Suprapubic skin (tissue), 4 donors: Measurements from ENCODE around the gene LNPEP. TPM values are rescaled to one million over a fixed set of nuclear protein-coding genes. Genes with fewer than 3 reads are reported as not detected.

Experiments
- DNase-seq, 2 donors: peaks; one replicate each; pipeline ENCODE4 v3.0.0-alpha.2; 2019; ENCODE audit warnings: low spot score in 2 of 2
- H3K27ac ChIP-seq: fragments of 200-600 bp; sonication (generic); one replicate; pipeline ENCODE4 v1.5.1; 2019
- H3K27me3 ChIP-seq: fragments of 200-600 bp; sonication (generic); one replicate; pipeline ENCODE4 v1.5.1; 2019
- H3K36me3 ChIP-seq: fragments of 200-600 bp; sonication (generic); one replicate; pipeline ENCODE4 v1.5.1; 2019
- H3K4me1 ChIP-seq: fragments of 200-600 bp; sonication (generic); one replicate; pipeline ENCODE4 v1.5.1; 2019
- H3K4me3 ChIP-seq: fragments of 200-600 bp; sonication (generic); one replicate; pipeline ENCODE4 v1.5.1; 2019; ENCODE audit warnings: mild to moderate bottlenecking
- H3K9me3 ChIP-seq: fragments of 200-600 bp; sonication (generic); one replicate; pipeline ENCODE4 v1.5.1; 2019
- EP300 ChIP-seq: sonication (generic); formaldehyde crosslinking; IDR thresholded peaks from one replicate; pipeline ENCODE4 v1.6.1; 2017; ENCODE audit warnings: antibody characterized with exemption
- POLR2A ChIP-seq, 2 donors: fragments of 450-650 bp; IDR thresholded peaks; one replicate each; pipeline ENCODE4 v1.6.1; 2017; ENCODE audit warnings: antibody characterized with exemption in 2 of 2, mild to moderate bottlenecking in 2 of 2, moderate library complexity in 2 of 2
- POLR2AphosphoS5 ChIP-seq, 3 donors: sonication (generic); formaldehyde crosslinking; IDR thresholded peaks; one replicate each; pipeline ENCODE4 v1.6.1; 2017; ENCODE audit warnings: antibody characterized with exemption in 3 of 3
- WGBS: methylation state at CpG from one replicate; pipeline ENCODE4 v1.1.5; 2018; 5-methylcytosine and 5-hydroxymethylcytosine counted together
- total RNA-seq, 4 donors: library from RNA; depleted of rRNA; stranded (reverse); fragments of >200 nt; gene quantifications; one replicate each; pipeline ENCODE4 v1.1.0, GENCODE V29; 2016
- TF ChIP-seq, protein P1 (sequence below), 2 donors: fragments of 200-600 bp in 1 of 2; fragments of 450-650 bp in 1 of 2; sonication (generic) in 1 of 2; IDR thresholded peaks; one replicate each; pipeline ENCODE4 v1.5.1; 2016 to 2019; ENCODE audit warnings: antibody characterized with exemption in 2 of 2, mild to moderate bottlenecking in 1 of 2, moderate library complexity in 1 of 2

The LNPEP gene
- total RNA-seq, 4 donors from 2014 or later: 43.7 to 107 (median 69.9) TPM

- WGBS: 90% methylated on average over 1 of the region's 1 CpG
- H3K4me3 ChIP-seq: no peak overlapping the region
- no peak for DNase-seq
Observed at GRCh38 chr5:96961053-96961452, 25.2 kb downstream of the LNPEP start.

GRCh38 chr5:96962540-96962991 lies 26.7 kb downstream of the LNPEP start:
- peaks cover 42% of the 10 kb centered on the region for H3K4me1 ChIP-seq
- no peak for DNase-seq
- H3K27me3 ChIP-seq: no peaks in the 10 kb centered on the region
- no peak overlapping the region for H3K4me3 ChIP-seq
- no peaks in the 10 kb centered on the region for H3K36me3 ChIP-seq
- 45% methylated on average over 4 of the region's 4 CpGs for WGBS
- no peaks in the 10 kb centered on the region for H3K9me3 ChIP-seq
- TF ChIP-seq POLR2AphosphoS5 (IDR thresholded peaks at IDR 0.05): no peak
- TF ChIP-seq POLR2A (IDR thresholded peaks at IDR 0.05): no peak
- TF ChIP-seq, protein P1, sequence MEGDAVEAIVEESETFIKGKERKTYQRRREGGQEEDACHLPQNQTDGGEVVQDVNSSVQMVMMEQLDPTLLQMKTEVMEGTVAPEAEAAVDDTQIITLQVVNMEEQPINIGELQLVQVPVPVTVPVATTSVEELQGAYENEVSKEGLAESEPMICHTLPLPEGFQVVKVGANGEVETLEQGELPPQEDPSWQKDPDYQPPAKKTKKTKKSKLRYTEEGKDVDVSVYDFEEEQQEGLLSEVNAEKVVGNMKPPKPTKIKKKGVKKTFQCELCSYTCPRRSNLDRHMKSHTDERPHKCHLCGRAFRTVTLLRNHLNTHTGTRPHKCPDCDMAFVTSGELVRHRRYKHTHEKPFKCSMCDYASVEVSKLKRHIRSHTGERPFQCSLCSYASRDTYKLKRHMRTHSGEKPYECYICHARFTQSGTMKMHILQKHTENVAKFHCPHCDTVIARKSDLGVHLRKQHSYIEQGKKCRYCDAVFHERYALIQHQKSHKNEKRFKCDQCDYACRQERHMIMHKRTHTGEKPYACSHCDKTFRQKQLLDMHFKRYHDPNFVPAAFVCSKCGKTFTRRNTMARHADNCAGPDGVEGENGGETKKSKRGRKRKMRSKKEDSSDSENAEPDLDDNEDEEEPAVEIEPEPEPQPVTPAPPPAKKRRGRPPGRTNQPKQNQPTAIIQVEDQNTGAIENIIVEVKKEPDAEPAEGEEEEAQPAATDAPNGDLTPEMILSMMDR (IDR thresholded peaks at IDR 0.05): no peak
- no peak for TF ChIP-seq EP300
- peak overlapping the region; percentile 74 for H3K27ac ChIP-seq

More at GRCh38 chr5:96961053-96961452, 25.2 kb downstream of the LNPEP start:
- Histone ChIP-seq H3K9me3 (no peaks in the 10 kb centered on the region), H3K27me3 (no peaks in the 10 kb centered on the region), H3K27ac (no peak overlapping the region), H3K4me1 (peaks cover 45% of the 10 kb centered on the region), H3K36me3 (no peaks in the 10 kb centered on the region)
- TF ChIP-seq POLR2A (IDR thresholded peaks at IDR 0.05) (no peak), EP300 (no peak), POLR2AphosphoS5 (IDR thresholded peaks at IDR 0.05) (no peak)
- TF ChIP-seq, protein P1 (IDR thresholded peaks at IDR 0.05): no peak

DNA sequence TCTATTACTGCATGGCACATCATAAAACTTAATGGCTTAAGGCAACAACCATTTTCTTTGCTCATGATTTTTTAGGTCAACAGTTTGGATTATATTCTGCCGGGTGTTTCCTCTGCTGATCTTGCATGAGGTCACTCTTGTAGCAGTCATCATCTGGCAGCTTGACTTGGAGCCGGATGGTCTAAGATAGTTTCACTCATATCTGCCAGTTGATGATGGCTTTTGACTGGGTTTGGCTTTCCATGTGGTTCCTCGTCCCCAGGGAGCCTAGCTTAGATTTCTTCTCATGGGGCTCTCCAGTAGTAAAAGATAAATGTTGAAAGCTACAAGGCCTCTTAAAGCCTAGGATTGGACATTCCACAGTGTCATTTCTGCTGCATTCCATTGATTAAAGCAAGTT lies 27.4 kb downstream of the LNPEP start:
- H3K4me1 ChIP-seq: peaks cover 41% of the 10 kb centered on the region
- H3K9me3 ChIP-seq: no peaks in the 10 kb centered on the region
- H3K4me3 ChIP-seq: no peak overlapping the region
- H3K27me3 ChIP-seq: no peaks in the 10 kb centered on the region
- H3K27ac ChIP-seq: peak overlapping the region; percentile 74
- no peaks in the 10 kb centered on the region for H3K36me3 ChIP-seq
- TF ChIP-seq POLR2A (IDR thresholded peaks at IDR 0.05) (no peak), EP300 (no peak), POLR2AphosphoS5 (IDR thresholded peaks at IDR 0.05) (no peak)
- TF ChIP-seq, protein P1 (IDR thresholded peaks at IDR 0.05): no peak
- 4% methylated on average over 3 of the region's 3 CpGs for WGBS
- peak in 1 of 2 donors; percentile 75 for DNase-seq

- no peaks in the 10 kb centered on the region for H3K27me3 ChIP-seq
- H3K4me1 ChIP-seq: peaks cover 45% of the 10 kb centered on the region
- H3K4me3 ChIP-seq: no peak overlapping the region
- no peaks in the 10 kb centered on the region for H3K9me3 ChIP-seq
- TF ChIP-seq EP300: no peak
- TF ChIP-seq, protein P1 (IDR thresholded peaks at IDR 0.05): no peak
- no peak for TF ChIP-seq POLR2A (IDR thresholded peaks at IDR 0.05)
- TF ChIP-seq POLR2AphosphoS5 (IDR thresholded peaks at IDR 0.05): no peak
- H3K36me3 ChIP-seq: no peaks in the 10 kb centered on the region
- no peak for DNase-seq
- WGBS: 93% methylated on average over 4 of the region's 4 CpGs
- H3K27ac ChIP-seq: no peak overlapping the region
Observed at GRCh38 chr5:96966801-96967200, 30.9 kb downstream of the LNPEP start.

GRCh38 chr5:96967400-96967799 lies 31.5 kb downstream of the LNPEP start:
- TF ChIP-seq, protein P1 (IDR thresholded peaks at IDR 0.05): no peak
- TF ChIP-seq EP300 (no peak), POLR2AphosphoS5 (IDR thresholded peaks at IDR 0.05) (no peak), POLR2A (IDR thresholded peaks at IDR 0.05) (no peak)
- H3K4me3 ChIP-seq: no peak overlapping the region
- WGBS: 62% methylated on average over 1 of the region's 1 CpG

More at GRCh38 chr5:96967400-96967799, 31.5 kb downstream of the LNPEP start:
- Histone ChIP-seq H3K4me1 (peaks cover 39% of the 10 kb centered on the region), H3K27ac (no peak overlapping the region), H3K9me3 (no peaks in the 10 kb centered on the region), H3K27me3 (no peaks in the 10 kb centered on the region), H3K36me3 (no peaks in the 10 kb centered on the region)
- no peak for DNase-seq
